Kidney epithelial cell (primary cell): ENCODE results near the gene BABAM1. TPM values are rescaled to one million over a fixed set of nuclear protein-coding genes. Genes with fewer than 3 reads are reported as not detected.

ENCODE experiments used
- DNase-seq: peaks from one replicate; pipeline ENCODE4 v3.0.0-alpha.2; 2010; ENCODE audit warnings: low read depth
- H3K27me3 ChIP-seq: 2 replicates; pipeline ENCODE4 v1.6.0; 2011; ENCODE audit warnings: low read length; ENCODE audit not compliant: control insufficient read depth, insufficient read depth
- H3K36me3 ChIP-seq: 2 replicates; pipeline ENCODE4 v1.5.1; 2011; ENCODE audit warnings: low read length; ENCODE audit not compliant: control insufficient read depth, insufficient read depth
- H3K4me3 ChIP-seq: 2 replicates; pipeline ENCODE4 v1.5.1; 2011; ENCODE audit warnings: low read depth, mild to moderate bottlenecking, control low read depth, low read length
- total RNA-seq: library from RNA; depleted of rRNA; stranded (reverse); fragments of >200 nt; gene quantifications from 2 replicates; pipeline ENCODE4 v1.2.3, GENCODE V29; 2015
- TF ChIP-seq, protein P1 (sequence below): IDR thresholded peaks from 2 replicates; pipeline ENCODE4 v1.5.1; 2011; ENCODE audit warnings: mild to moderate bottlenecking, moderate library complexity, low read length, control low read depth, inconsistent platforms; ENCODE audit not compliant: insufficient read depth, poor library complexity, severe bottlenecking

The BABAM1 gene
- total RNA-seq, 1 donor from 2014 or later, result 101 TPM

DNA sequence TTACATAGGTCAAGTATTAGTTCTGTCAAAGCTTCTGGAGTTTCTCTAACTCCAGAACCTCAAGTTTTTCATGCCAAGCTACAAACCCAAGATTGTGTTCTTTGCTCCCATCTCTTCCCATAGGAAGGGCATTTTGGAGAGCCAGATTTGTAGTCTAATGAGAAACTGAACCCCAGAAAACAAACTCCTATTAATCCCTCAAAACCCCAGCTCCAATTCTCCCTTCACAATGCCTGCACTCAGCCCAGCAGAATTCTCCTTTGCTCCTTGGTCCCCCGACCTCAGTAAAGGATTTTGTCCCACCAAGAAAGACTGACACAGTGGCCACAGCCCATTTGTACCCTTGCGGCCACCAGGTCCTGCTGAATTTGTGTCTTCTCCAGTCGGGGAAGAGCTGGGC lies 11.1 kb upstream of the BABAM1 start:
- Histone ChIP-seq H3K27me3 (no peaks in the 10 kb centered on the region), H3K36me3 (no peaks in the 10 kb centered on the region), H3K4me3 (no peak overlapping the region)
- TF ChIP-seq, protein P1, sequence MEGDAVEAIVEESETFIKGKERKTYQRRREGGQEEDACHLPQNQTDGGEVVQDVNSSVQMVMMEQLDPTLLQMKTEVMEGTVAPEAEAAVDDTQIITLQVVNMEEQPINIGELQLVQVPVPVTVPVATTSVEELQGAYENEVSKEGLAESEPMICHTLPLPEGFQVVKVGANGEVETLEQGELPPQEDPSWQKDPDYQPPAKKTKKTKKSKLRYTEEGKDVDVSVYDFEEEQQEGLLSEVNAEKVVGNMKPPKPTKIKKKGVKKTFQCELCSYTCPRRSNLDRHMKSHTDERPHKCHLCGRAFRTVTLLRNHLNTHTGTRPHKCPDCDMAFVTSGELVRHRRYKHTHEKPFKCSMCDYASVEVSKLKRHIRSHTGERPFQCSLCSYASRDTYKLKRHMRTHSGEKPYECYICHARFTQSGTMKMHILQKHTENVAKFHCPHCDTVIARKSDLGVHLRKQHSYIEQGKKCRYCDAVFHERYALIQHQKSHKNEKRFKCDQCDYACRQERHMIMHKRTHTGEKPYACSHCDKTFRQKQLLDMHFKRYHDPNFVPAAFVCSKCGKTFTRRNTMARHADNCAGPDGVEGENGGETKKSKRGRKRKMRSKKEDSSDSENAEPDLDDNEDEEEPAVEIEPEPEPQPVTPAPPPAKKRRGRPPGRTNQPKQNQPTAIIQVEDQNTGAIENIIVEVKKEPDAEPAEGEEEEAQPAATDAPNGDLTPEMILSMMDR, result no peak
- no peak for DNase-seq

DNA sequence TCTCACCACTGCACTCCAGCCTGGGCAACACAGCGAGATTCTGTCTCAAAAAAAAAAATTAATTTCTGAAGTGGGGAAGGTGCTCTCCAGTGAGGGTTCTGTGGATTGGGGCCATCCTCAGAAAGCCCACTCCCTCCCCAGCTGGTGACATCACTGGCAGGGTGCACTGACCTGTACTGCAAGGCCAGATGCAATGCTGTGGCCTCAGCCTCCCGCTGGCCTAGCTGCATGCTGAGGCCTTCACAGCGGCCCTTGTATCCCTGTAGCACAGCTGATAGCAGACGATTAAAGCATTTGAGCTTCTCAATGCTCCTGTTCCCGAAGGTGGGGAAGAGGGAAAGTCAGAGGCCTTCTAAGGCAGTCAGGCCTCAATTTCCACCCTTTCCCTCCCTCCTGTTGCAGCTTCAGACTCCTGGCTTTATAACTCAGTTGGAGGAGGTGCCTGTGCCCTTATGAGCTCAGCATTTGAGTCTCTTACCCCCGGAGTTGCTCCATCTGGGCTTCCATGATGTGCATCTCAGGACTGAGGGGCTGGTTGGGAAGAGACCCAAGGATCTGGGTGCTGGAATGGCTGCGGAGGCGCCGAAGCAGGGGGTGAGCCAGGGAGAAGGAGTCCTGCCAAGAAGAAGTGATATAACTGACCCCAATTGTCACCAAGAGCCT lies 8.0 kb upstream of the BABAM1 start:
- no peak for DNase-seq
- TF ChIP-seq, protein P1, result no peak
- no peaks in the 10 kb centered on the region for H3K27me3 ChIP-seq
- H3K4me3 ChIP-seq, result no peak overlapping the region
- H3K36me3 ChIP-seq, result no peaks in the 10 kb centered on the region

DNA sequence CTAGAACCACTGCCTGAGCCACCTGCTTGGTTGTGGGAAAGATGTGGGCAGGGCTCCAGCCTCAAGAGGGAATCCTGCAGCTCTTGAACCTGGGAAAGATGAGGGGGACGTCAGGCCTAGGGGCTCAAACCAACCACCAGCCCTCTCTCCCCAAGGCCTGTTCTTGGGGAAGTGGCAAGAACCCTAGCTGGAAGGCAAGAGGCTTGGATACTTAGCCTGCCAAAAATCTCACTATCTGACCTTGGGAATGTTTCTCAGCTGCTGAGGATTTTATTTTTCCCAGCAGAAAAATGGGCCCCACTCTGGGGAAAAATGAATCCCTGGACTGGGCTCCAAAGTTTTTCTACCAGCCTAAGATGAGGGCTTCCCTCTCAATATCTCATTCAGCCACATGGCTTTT lies 7.3 kb upstream of the BABAM1 start:
- TF ChIP-seq, protein P1, result no peak
- Histone ChIP-seq H3K4me3 (no peak overlapping the region), H3K27me3 (no peaks in the 10 kb centered on the region), H3K36me3 (no peaks in the 10 kb centered on the region)
- no peak for DNase-seq

DNA sequence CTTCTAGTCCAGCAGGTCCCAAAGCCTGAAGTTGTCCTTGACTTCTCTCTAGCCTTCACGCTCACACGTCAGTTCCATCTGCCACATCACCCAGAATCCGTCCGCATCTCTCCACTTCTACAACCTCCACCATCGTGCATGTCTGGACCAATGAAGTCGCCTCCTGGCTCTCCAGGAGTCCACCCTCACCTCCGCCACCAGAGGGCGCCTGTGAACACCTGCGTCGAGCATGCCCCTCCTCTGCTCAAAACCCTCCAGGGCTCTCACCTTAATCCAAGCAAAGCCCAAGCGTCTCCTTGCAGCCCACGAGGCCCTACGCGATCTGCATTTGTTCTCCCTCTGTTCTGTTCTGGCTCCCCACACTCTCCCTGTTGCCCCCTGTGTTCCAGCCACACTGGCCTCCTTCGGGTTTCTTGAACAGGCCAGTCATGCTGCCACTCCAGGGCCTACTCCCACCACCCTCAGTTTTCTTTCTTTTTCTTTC lies 6.4 kb upstream of the BABAM1 start:
- DNase-seq, result no peak
- Histone ChIP-seq H3K27me3 (no peaks in the 10 kb centered on the region), H3K4me3 (no peak overlapping the region), H3K36me3 (no peaks in the 10 kb centered on the region)
- TF ChIP-seq, protein P1, result peak; percentile 85

DNA sequence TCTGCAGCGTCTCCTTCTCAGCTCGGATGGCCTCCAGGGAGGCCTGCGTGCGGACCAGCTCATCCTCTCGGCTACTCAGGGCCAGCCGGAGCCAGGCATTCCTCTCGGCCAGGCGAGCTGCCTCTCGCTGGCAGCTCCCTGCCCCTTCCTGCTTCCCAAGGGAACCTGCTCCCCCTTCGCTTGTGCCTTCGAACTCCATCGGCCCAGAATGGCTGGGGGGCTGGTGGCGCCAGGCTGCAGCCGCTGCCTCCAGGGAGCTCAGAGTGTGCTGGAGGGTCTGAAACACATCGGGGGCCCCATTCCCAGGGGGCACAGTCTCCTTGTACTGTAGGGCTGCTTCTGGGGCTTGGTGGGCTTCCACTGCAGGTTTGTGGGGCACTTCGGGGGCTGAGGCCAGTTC lies 4.7 kb upstream of the BABAM1 start:
- no peak for DNase-seq
- Histone ChIP-seq H3K27me3 (no peaks in the 10 kb centered on the region), H3K36me3 (no peaks in the 10 kb centered on the region), H3K4me3 (no peak overlapping the region)
- TF ChIP-seq, protein P1, result no peak
